AG10803 (cell line): ENCODE data around the gene IYD.

Experiments used
- DNase-seq: peaks from one replicate; pipeline ENCODE4 v3.0.0; 2010; ENCODE audit warnings: low read depth
- H3K4me3 ChIP-seq: 2 replicates; pipeline ENCODE4 v1.5.1; 2011; ENCODE audit warnings: mild to moderate bottlenecking, low read length, control low read depth
- TF ChIP-seq, protein P1 (sequence below): conservative IDR thresholded peaks from 2 replicates; pipeline ENCODE4 v1.5.1; 2011; ENCODE audit warnings: mild to moderate bottlenecking, low read length, control low read depth, inconsistent platforms

Gene IYD

GRCh38 chr6:150368762-150369161, at the start of gene IYD:
Gene IYD (plus strand): TSS chr6:150369012. CDS start chr6:150369032, 20 bp downstream.
- TF ChIP-seq, protein P1, sequence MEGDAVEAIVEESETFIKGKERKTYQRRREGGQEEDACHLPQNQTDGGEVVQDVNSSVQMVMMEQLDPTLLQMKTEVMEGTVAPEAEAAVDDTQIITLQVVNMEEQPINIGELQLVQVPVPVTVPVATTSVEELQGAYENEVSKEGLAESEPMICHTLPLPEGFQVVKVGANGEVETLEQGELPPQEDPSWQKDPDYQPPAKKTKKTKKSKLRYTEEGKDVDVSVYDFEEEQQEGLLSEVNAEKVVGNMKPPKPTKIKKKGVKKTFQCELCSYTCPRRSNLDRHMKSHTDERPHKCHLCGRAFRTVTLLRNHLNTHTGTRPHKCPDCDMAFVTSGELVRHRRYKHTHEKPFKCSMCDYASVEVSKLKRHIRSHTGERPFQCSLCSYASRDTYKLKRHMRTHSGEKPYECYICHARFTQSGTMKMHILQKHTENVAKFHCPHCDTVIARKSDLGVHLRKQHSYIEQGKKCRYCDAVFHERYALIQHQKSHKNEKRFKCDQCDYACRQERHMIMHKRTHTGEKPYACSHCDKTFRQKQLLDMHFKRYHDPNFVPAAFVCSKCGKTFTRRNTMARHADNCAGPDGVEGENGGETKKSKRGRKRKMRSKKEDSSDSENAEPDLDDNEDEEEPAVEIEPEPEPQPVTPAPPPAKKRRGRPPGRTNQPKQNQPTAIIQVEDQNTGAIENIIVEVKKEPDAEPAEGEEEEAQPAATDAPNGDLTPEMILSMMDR = no peak
- DNase-seq = no peak

DNA sequence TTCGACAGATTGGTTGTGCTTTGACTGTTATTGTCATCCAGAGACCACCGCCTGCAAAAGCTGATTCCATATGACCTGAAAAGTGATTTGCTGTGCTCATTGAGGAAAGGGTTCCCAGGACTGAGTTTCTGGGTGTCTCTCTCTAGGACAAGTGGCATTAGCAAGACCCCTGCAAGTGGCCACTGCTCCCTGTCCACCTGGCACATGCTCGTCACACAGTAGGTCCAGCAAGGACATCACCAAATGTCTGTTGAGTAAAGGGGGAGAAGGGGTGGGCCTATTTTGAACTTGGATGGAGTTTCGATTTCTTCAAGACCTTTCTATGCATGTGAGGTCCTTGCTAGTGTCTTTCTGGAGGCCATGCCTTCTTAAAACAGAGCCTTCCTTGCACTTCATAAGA, 48.9 kb upstream of the IYD start:
- TF ChIP-seq, protein P1 = no peak
- DNase-seq = no peak
- no peak overlapping the region for H3K4me3 ChIP-seq

More at GRCh38 chr6:150368762-150369161, at the start of gene IYD:
- H3K4me3 ChIP-seq = no peak within 1 kb of the TSS

- TF ChIP-seq, protein P1 = no peak
- DNase-seq = peak; percentile 37
Observed at GRCh38 chr6:150320442-150320841, 48.4 kb upstream of the IYD start.

GRCh38 chr6:150322466-150322871, 46.3 kb upstream of the IYD start:
- DNase-seq = no peak
- TF ChIP-seq, protein P1 = no peak
- no peak overlapping the region for H3K4me3 ChIP-seq

More at GRCh38 chr6:150320442-150320841, 48.4 kb upstream of the IYD start:
- H3K4me3 ChIP-seq = no peak overlapping the region

GRCh38 chr6:150323205-150323604, 45.6 kb upstream of the IYD start:
- TF ChIP-seq, protein P1 = no peak
- DNase-seq = no peak
- no peak overlapping the region for H3K4me3 ChIP-seq

DNA sequence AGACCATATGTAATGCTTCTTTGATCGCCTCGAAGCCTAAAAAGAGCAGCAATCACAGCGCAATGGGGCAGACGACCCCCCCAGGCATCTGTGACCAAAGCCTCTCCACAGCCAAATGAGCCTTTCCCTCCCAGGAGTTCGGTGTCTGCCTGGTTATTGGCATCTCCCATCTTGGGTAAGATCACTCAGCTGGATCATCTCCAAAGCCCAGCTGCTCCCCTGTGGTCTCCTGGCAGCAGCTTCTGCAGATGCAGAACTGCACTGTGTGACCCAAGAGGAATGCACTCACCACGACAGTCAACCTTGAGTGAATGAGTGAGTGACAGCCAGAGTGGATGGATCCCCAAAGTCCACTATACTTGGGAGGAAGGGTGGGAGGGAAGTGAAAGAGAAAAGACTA, 44.8 kb upstream of the IYD start:
- TF ChIP-seq, protein P1 = no peak
- H3K4me3 ChIP-seq = no peak overlapping the region
- no peak for DNase-seq

- DNase-seq = no peak
- TF ChIP-seq, protein P1 = no peak
- no peak overlapping the region for H3K4me3 ChIP-seq
Observed at GRCh38 chr6:150325066-150325772, 43.6 kb upstream of the IYD start.
